ENCODE measurements around the gene CNST.
"Not testable (repeated sequence)": the region's sequence is repeated elsewhere in the genome, so short reads cannot be mapped to it uniquely, and the experiment has no call there.

Gene CNST

GRCh38 chr1:246599315-246599714, 33.1 kb downstream of the CNST start:
- Histone ChIP-seq H3K4me1 (ENCODE audit: insufficient read depth, low read length, poor library complexity, severe bottlenecking) (peaks cover 12% of the 10 kb centered on the region), H4K20me1 (ENCODE audit: insufficient read depth, low read length, poor library complexity, severe bottlenecking) (peaks cover 30% of the 10 kb centered on the region), H3K4me2 (ENCODE audit: low read depth, low read length, poor library complexity, severe bottlenecking) (no peak overlapping the region), H3K9ac (ENCODE audit: low read depth, low read length, poor library complexity, severe bottlenecking) (no peak overlapping the region), H3K9me2 (replicated peaks; ENCODE audit: low read depth, low read length) (no peaks in the 10 kb centered on the region), H2AFZ (ENCODE audit: low read length) (no peak overlapping the region), H3K9me3 (ENCODE audit: insufficient read depth, low read depth, low read length) (no peaks in the 10 kb centered on the region), H3K27me3 (ENCODE audit: insufficient read depth, low read length, poor library complexity, severe bottlenecking) (no peaks in the 10 kb centered on the region), H3K4me3 (ENCODE audit: low read length, poor library complexity, severe bottlenecking) (no peak overlapping the region), H3K36me3 (ENCODE audit: insufficient read depth, low read length) (peaks cover 32% of the 10 kb centered on the region), H3K79me2 (ENCODE audit: insufficient read depth, low read length) (peaks cover 71% of the 10 kb centered on the region), H3F3A (ENCODE audit: low read depth) (no peaks in the 10 kb centered on the region)
- TF ChIP-seq EZH2phosphoT487 (IDR thresholded peaks at IDR 0.05; ENCODE audit: borderline replicate concordance): no peak
- TF ChIP-seq, protein P1, sequence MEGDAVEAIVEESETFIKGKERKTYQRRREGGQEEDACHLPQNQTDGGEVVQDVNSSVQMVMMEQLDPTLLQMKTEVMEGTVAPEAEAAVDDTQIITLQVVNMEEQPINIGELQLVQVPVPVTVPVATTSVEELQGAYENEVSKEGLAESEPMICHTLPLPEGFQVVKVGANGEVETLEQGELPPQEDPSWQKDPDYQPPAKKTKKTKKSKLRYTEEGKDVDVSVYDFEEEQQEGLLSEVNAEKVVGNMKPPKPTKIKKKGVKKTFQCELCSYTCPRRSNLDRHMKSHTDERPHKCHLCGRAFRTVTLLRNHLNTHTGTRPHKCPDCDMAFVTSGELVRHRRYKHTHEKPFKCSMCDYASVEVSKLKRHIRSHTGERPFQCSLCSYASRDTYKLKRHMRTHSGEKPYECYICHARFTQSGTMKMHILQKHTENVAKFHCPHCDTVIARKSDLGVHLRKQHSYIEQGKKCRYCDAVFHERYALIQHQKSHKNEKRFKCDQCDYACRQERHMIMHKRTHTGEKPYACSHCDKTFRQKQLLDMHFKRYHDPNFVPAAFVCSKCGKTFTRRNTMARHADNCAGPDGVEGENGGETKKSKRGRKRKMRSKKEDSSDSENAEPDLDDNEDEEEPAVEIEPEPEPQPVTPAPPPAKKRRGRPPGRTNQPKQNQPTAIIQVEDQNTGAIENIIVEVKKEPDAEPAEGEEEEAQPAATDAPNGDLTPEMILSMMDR (conservative IDR thresholded peaks at IDR 0.05; ENCODE audit: low read length): no peak

- Histone ChIP-seq H3K9ac (ENCODE audit: low read depth, low read length, poor library complexity, severe bottlenecking) (no peak overlapping the region), H2AFZ (ENCODE audit: low read length) (no peak overlapping the region), H3F3A (ENCODE audit: low read depth) (no peaks in the 10 kb centered on the region), H3K36me3 (ENCODE audit: insufficient read depth, low read length) (peaks cover 26% of the 10 kb centered on the region; the same call in 1 of the 2 replicates), H3K79me2 (ENCODE audit: insufficient read depth, low read length) (peaks cover 70% of the 10 kb centered on the region), H3K9me2 (replicated peaks; ENCODE audit: low read depth, low read length) (no peaks in the 10 kb centered on the region), H3K4me2 (ENCODE audit: low read depth, low read length, poor library complexity, severe bottlenecking) (no peak overlapping the region), H3K4me3 (ENCODE audit: low read length, poor library complexity, severe bottlenecking) (no peak overlapping the region), H3K27me3 (ENCODE audit: insufficient read depth, low read length, poor library complexity, severe bottlenecking) (no peaks in the 10 kb centered on the region), H3K4me1 (ENCODE audit: insufficient read depth, low read length, poor library complexity, severe bottlenecking) (peaks cover 12% of the 10 kb centered on the region), H3K9me3 (ENCODE audit: insufficient read depth, low read depth, low read length) (no peaks in the 10 kb centered on the region), H4K20me1 (ENCODE audit: insufficient read depth, low read length, poor library complexity, severe bottlenecking) (peaks cover 30% of the 10 kb centered on the region)
- TF ChIP-seq, protein P1 (conservative IDR thresholded peaks at IDR 0.05; ENCODE audit: low read length): no peak
- no peak for TF ChIP-seq EZH2phosphoT487 (IDR thresholded peaks at IDR 0.05; ENCODE audit: borderline replicate concordance)
Measured at GRCh38 chr1:246600579-246600978, 34.3 kb downstream of the CNST start.

DNA sequence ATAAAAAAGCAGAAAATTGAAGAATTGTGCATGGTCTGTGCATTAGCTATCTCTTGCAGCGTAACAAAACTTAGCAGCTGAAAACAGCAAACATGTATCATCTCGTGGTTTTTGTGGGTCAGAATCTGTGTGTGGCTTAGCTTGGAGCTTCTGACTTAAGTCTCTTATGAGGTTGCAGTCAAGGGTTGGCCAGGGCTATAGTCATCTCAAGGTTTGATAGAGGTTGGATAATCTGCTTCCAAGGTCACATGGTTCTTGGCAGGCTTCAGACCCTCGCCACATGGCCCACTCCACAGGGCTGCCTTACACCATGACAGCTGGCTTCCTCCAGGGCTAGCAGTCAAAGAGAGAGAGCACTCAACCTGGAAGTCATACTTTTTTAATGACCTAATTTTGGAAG, 35.9 kb downstream of the CNST start:
- H3K36me3 ChIP-seq (ENCODE audit: insufficient read depth, low read length): peaks cover 11% of the 10 kb centered on the region; the same call in 1 of the 2 replicates
- H3K9ac ChIP-seq (ENCODE audit: low read depth, low read length, poor library complexity, severe bottlenecking): no peak overlapping the region
- no peaks in the 10 kb centered on the region for H3K9me3 ChIP-seq (ENCODE audit: insufficient read depth, low read depth, low read length)
- peaks cover 12% of the 10 kb centered on the region for H3K4me1 ChIP-seq (ENCODE audit: insufficient read depth, low read length, poor library complexity, severe bottlenecking)
- no peak overlapping the region for H2AFZ ChIP-seq (ENCODE audit: low read length)
- peaks cover 28% of the 10 kb centered on the region for H4K20me1 ChIP-seq (ENCODE audit: insufficient read depth, low read length, poor library complexity, severe bottlenecking)
- H3K4me3 ChIP-seq (ENCODE audit: low read length, poor library complexity, severe bottlenecking): no peak overlapping the region
- no peaks in the 10 kb centered on the region for H3K27me3 ChIP-seq (ENCODE audit: insufficient read depth, low read length, poor library complexity, severe bottlenecking)
- no peak for TF ChIP-seq EZH2phosphoT487 (IDR thresholded peaks at IDR 0.05; ENCODE audit: borderline replicate concordance)
- TF ChIP-seq, protein P1 (conservative IDR thresholded peaks at IDR 0.05; ENCODE audit: low read length): no peak
- H3K4me2 ChIP-seq (ENCODE audit: low read depth, low read length, poor library complexity, severe bottlenecking): no peak overlapping the region
- H3K9me2 ChIP-seq (replicated peaks; ENCODE audit: low read depth, low read length): no peaks in the 10 kb centered on the region
- peaks cover 60% of the 10 kb centered on the region for H3K79me2 ChIP-seq (ENCODE audit: insufficient read depth, low read length)
- no peaks in the 10 kb centered on the region for H3F3A ChIP-seq (ENCODE audit: low read depth)

DNA sequence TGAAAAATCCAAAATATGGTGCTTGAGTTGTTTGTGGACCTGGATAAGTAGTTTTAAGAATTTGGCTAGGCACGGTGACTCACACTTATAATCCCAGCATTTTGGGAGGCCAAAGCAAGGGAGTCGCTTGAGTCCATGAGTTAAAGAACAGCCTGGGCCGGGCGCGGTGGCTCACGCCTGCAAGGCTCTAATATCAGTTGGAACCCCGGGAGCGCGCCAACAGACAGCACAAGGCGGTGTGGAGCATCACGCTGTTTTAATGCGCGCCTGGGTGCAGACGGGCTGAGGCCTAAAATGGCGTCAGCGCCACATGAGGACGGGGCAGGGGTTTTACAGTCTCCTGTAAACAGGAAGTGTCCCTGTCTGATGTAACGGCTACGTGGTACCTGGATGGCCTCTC, 39.0 kb downstream of the CNST start:
- H2AFZ ChIP-seq (ENCODE audit: low read length); H3K9me2 ChIP-seq (replicated peaks; ENCODE audit: low read depth, low read length); H3K27me3 ChIP-seq (ENCODE audit: insufficient read depth, low read length, poor library complexity, severe bottlenecking); H3K9me3 ChIP-seq (ENCODE audit: insufficient read depth, low read depth, low read length); H3F3A ChIP-seq (ENCODE audit: low read depth); H3K36me3 ChIP-seq (ENCODE audit: insufficient read depth, low read length); H3K9ac ChIP-seq (ENCODE audit: low read depth, low read length, poor library complexity, severe bottlenecking); H3K4me2 ChIP-seq (ENCODE audit: low read depth, low read length, poor library complexity, severe bottlenecking); H3K4me3 ChIP-seq (ENCODE audit: low read length, poor library complexity, severe bottlenecking): not testable (repeated sequence)
- H3K79me2 ChIP-seq (ENCODE audit: insufficient read depth, low read length): peaks cover 43% of the 10 kb centered on the region
- peaks cover 21% of the 10 kb centered on the region for H4K20me1 ChIP-seq (ENCODE audit: insufficient read depth, low read length, poor library complexity, severe bottlenecking)
- H3K4me1 ChIP-seq (ENCODE audit: insufficient read depth, low read length, poor library complexity, severe bottlenecking): peaks cover 22% of the 10 kb centered on the region

Measured in Loucy (cell line).